Esophagus squamous epithelium (tissue), 4 donors: ENCODE data around the gene UTRN.

Source experiments
- POLR2A ChIP-seq, 4 donors: fragments of 450-650 bp; IDR thresholded peaks; one replicate each; pipeline ENCODE4 v1.6.1; 2017; ENCODE audit warnings: antibody characterized with exemption in 4 of 4, mild to moderate bottlenecking in 4 of 4, moderate library complexity in 3 of 4
- TF ChIP-seq, protein P1 (sequence below), 6 experiments: fragments of 450-650 bp in 4 of 6; fragments of 200-600 bp in 2 of 6; sonication (generic) in 2 of 6; IDR thresholded peaks; one replicate each; pipeline ENCODE4 v1.5.1; 2016 to 2019; ENCODE audit warnings: antibody characterized with exemption in 6 of 6, mild to moderate bottlenecking in 4 of 6, moderate library complexity in 4 of 6

GRCh38 chr6:144264270-144265060 lies 20.7 kb upstream of the UTRN start:
- TF ChIP-seq, protein P1, sequence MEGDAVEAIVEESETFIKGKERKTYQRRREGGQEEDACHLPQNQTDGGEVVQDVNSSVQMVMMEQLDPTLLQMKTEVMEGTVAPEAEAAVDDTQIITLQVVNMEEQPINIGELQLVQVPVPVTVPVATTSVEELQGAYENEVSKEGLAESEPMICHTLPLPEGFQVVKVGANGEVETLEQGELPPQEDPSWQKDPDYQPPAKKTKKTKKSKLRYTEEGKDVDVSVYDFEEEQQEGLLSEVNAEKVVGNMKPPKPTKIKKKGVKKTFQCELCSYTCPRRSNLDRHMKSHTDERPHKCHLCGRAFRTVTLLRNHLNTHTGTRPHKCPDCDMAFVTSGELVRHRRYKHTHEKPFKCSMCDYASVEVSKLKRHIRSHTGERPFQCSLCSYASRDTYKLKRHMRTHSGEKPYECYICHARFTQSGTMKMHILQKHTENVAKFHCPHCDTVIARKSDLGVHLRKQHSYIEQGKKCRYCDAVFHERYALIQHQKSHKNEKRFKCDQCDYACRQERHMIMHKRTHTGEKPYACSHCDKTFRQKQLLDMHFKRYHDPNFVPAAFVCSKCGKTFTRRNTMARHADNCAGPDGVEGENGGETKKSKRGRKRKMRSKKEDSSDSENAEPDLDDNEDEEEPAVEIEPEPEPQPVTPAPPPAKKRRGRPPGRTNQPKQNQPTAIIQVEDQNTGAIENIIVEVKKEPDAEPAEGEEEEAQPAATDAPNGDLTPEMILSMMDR (IDR thresholded peaks at IDR 0.05), result no peak
- no peak for TF ChIP-seq POLR2A (IDR thresholded peaks at IDR 0.05)
